DOHH2 (cell line): ENCODE results near the gene APOA5.

Experiments used
- H3F3A ChIP-seq: fragments of 200-600 bp; sonication (generic), shearing (Covaris generic); 2 replicates; pipeline ENCODE4 v1.6.0; 2016; ENCODE audit warnings: antibody characterized with exemption, mild to moderate bottlenecking; ENCODE audit not compliant: control insufficient read depth, insufficient read depth
- H3K27ac ChIP-seq: fragments of 200-600 bp; sonication (generic); 2 replicates; pipeline ENCODE4 v1.5.1; 2014; ENCODE audit warnings: low read depth, mild to moderate bottlenecking, low read length, moderate library complexity
- H3K27me3 ChIP-seq: fragments of 200-600 bp; sonication (generic); 2 replicates; pipeline ENCODE4 v1.6.1; 2014; ENCODE audit warnings: mild to moderate bottlenecking, low read length, mixed read lengths; ENCODE audit not compliant: control insufficient read depth
- H3K36me3 ChIP-seq: fragments of 200-600 bp; sonication (generic); 2 replicates; pipeline ENCODE4 v1.6.1; 2014; ENCODE audit warnings: mild to moderate bottlenecking, low read length, moderate library complexity, mixed read lengths; ENCODE audit not compliant: control insufficient read depth
- H3K4me1 ChIP-seq: fragments of 200-600 bp; sonication (generic); 2 replicates; pipeline ENCODE4 v1.6.1; 2014; ENCODE audit warnings: mild to moderate bottlenecking, low read length, mixed read lengths; ENCODE audit not compliant: control insufficient read depth
- H3K4me2 ChIP-seq: fragments of 200-600 bp; sonication (generic); 2 replicates; pipeline ENCODE4 v1.6.0; 2014; ENCODE audit warnings: mild to moderate bottlenecking, low read length, moderate library complexity
- H3K4me3 ChIP-seq: fragments of 200-600 bp; sonication (generic); 2 replicates; pipeline ENCODE4 v1.5.1; 2014; ENCODE audit warnings: mild to moderate bottlenecking, low read length, mixed read lengths
- H3K79me2 ChIP-seq: fragments of 200-600 bp; sonication (generic); 2 replicates; pipeline ENCODE4 v1.6.1; 2014; ENCODE audit warnings: mild to moderate bottlenecking, low read length, mixed read lengths; ENCODE audit not compliant: control insufficient read depth
- H3K9me2 ChIP-seq: fragments of 200-600 bp; sonication (generic); replicated peaks from 2 replicates; pipeline ENCODE4 v1.6.1; 2014; ENCODE audit warnings: mild to moderate bottlenecking, low read length, mixed read lengths; ENCODE audit not compliant: control insufficient read depth
- H3K9me3 ChIP-seq: fragments of 200-600 bp; sonication (generic); 2 replicates; pipeline ENCODE4 v1.6.1; 2014; ENCODE audit warnings: antibody characterized with exemption, low read length, mixed read lengths; ENCODE audit not compliant: control insufficient read depth, insufficient read depth
- H4K20me1 ChIP-seq: fragments of 200-600 bp; sonication (generic); 2 replicates; pipeline ENCODE4 v1.6.0; 2014; ENCODE audit warnings: low read depth, mild to moderate bottlenecking, antibody characterized with exemption, low read length, moderate library complexity; ENCODE audit not compliant: control insufficient read depth, insufficient read depth
- CTCF ChIP-seq: fragments of 200-600 bp; sonication (generic); IDR thresholded peaks from one replicate; pipeline ENCODE4 v1.5.1; 2014; ENCODE audit warnings: antibody characterized with exemption, mild to moderate bottlenecking, low read depth, low read length; ENCODE audit not compliant: poor library complexity, severe bottlenecking
- EZH2phosphoT487 ChIP-seq: fragments of 200-600 bp; sonication (generic); IDR thresholded peaks from 2 replicates; pipeline ENCODE4 v1.6.1; 2017; ENCODE audit warnings: borderline replicate concordance, mild to moderate bottlenecking, antibody characterized with exemption, low read length, moderate library complexity, mixed read lengths

The APOA5 gene

GRCh38 chr11:116812109-116812508 lies 20.4 kb upstream of the APOA5 start:
- Histone ChIP-seq H3K9me3 (no peaks in the 10 kb centered on the region), H3K4me1 (no peaks in the 10 kb centered on the region), H3F3A (no peaks in the 10 kb centered on the region), H3K79me2 (no peaks in the 10 kb centered on the region), H3K4me2 (no peak overlapping the region), H3K4me3 (no peak overlapping the region), H4K20me1 (no peaks in the 10 kb centered on the region), H3K27ac (no peak overlapping the region), H3K9me2 (no peaks in the 10 kb centered on the region), H3K36me3 (no peaks in the 10 kb centered on the region), H3K27me3 (peaks cover 12% of the 10 kb centered on the region)
- TF ChIP-seq CTCF = no peak
- no peak for TF ChIP-seq EZH2phosphoT487

- no peaks in the 10 kb centered on the region for H4K20me1 ChIP-seq
- H3K36me3 ChIP-seq = no peaks in the 10 kb centered on the region
- H3K9me3 ChIP-seq = no peaks in the 10 kb centered on the region
- no peaks in the 10 kb centered on the region for H3K79me2 ChIP-seq
- no peaks in the 10 kb centered on the region for H3F3A ChIP-seq
- TF ChIP-seq CTCF = no peak
- H3K27ac ChIP-seq = no peak overlapping the region
- H3K4me1 ChIP-seq = no peaks in the 10 kb centered on the region
- no peak overlapping the region for H3K4me2 ChIP-seq
- H3K27me3 ChIP-seq = peaks cover 12% of the 10 kb centered on the region
- no peaks in the 10 kb centered on the region for H3K9me2 ChIP-seq
- no peak overlapping the region for H3K4me3 ChIP-seq
Measured at GRCh38 chr11:116811194-116811593, 19.5 kb upstream of the APOA5 start.

- Histone ChIP-seq H3K27ac (no peak overlapping the region), H3K79me2 (no peaks in the 10 kb centered on the region), H3K9me3 (no peaks in the 10 kb centered on the region), H3F3A (no peaks in the 10 kb centered on the region), H3K36me3 (no peaks in the 10 kb centered on the region), H4K20me1 (no peaks in the 10 kb centered on the region), H3K4me3 (no peak overlapping the region), H3K27me3 (peaks cover 27% of the 10 kb centered on the region), H3K9me2 (no peaks in the 10 kb centered on the region), H3K4me1 (no peaks in the 10 kb centered on the region), H3K4me2 (no peak overlapping the region)
- TF ChIP-seq EZH2phosphoT487 = no peak
- TF ChIP-seq CTCF = no peak
Measured at GRCh38 chr11:116808262-116809175, 16.8 kb upstream of the APOA5 start.
